ENCODE measurements around the gene SH3RF2.

The SH3RF2 gene

GRCh38 chr5:145923405-145923804 lies 13.0 kb upstream of the SH3RF2 start:
- no peak for DNase-seq

- DNase-seq = no peak
Observed at GRCh38 chr5:145924849-145925248, 11.5 kb upstream of the SH3RF2 start.

- DNase-seq = no peak
Observed at GRCh38 chr5:145925353-145925752, 11.0 kb upstream of the SH3RF2 start.

GRCh38 chr5:145925803-145926202 lies 10.6 kb upstream of the SH3RF2 start:
- no peak for DNase-seq

- DNase-seq = no peak
Observed at GRCh38 chr5:145931718-145932117, 4.7 kb upstream of the SH3RF2 start.

- no peak for DNase-seq
Observed at GRCh38 chr5:145934276-145934675, 2.1 kb upstream of the SH3RF2 start.

- DNase-seq = no peak
Observed at GRCh38 chr5:145937432-145938250, 1.3 kb downstream of the SH3RF2 start.

- DNase-seq = no peak
Observed at GRCh38 chr5:145938776-145939539, 2.6 kb downstream of the SH3RF2 start.

GRCh38 chr5:145939540-145940065 lies 3.2 kb downstream of the SH3RF2 start:
- no peak for DNase-seq

- DNase-seq = no peak
Observed at GRCh38 chr5:145941096-145941447, 4.7 kb downstream of the SH3RF2 start.

GRCh38 chr5:145941448-145942130 lies 5.2 kb downstream of the SH3RF2 start:
- DNase-seq = no peak

GRCh38 chr5:145942201-145942600 lies 5.8 kb downstream of the SH3RF2 start:
- DNase-seq = no peak

- DNase-seq = no peak
Observed at GRCh38 chr5:145942749-145943148, 6.4 kb downstream of the SH3RF2 start.

GRCh38 chr5:145943674-145944121 lies 7.3 kb downstream of the SH3RF2 start:
- no peak for DNase-seq

- no peak for DNase-seq
Observed at GRCh38 chr5:145944328-145944727, 8.0 kb downstream of the SH3RF2 start.

GRCh38 chr5:145945620-145946111 lies 9.3 kb downstream of the SH3RF2 start:
- DNase-seq = no peak

GRCh38 chr5:145946112-145946861 lies 9.9 kb downstream of the SH3RF2 start:
- no peak for DNase-seq

- no peak for DNase-seq
Observed at GRCh38 chr5:145947581-145947980, 11.2 kb downstream of the SH3RF2 start.

- DNase-seq = no peak
Observed at GRCh38 chr5:145948047-145948446, 11.7 kb downstream of the SH3RF2 start.

- no peak for DNase-seq
Observed at GRCh38 chr5:145948921-145949320, 12.5 kb downstream of the SH3RF2 start.

- no peak for DNase-seq
Observed at GRCh38 chr5:145949474-145949873, 13.1 kb downstream of the SH3RF2 start.

- no peak for DNase-seq
Observed at GRCh38 chr5:145951071-145951470, 14.7 kb downstream of the SH3RF2 start.
